Measurements from ENCODE around the gene DEXI.

Gene DEXI

DNA sequence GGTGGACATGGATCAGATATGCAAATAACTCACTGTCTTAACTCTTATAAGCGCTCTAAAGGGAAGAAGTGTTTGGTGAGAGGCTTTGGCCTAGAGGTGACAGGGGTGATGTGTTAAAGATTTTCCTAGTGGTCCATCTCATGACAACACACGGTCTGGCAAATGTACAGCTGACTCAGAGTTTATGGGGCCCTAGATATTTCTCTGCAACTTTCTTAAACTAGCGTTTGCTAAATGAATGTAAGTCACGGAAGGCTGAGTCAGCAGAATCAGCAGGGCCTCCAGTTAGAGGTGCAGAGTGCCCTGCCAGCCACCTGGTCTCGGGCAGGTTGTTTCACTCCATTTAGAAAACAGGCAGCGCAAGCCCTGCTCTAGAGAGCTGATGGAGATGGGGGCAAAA is 42.2 kb upstream of the DEXI start:
- CTCF ChIA-PET = interaction anchor here (1.1 kb wide), 1 partner anchor 271 kb away, joined by 4 read pairs; the partner anchor contains the start of gene SOCS1
- DNase-seq (ENCODE audit: extremely low spot score) = no peak
- POLR2A ChIA-PET = interaction anchor here (0.9 kb wide), 1 partner anchor 42 kb away, joined by 3 read pairs; the partner anchor contains the start of gene DEXI
- TF ChIP-seq ARNT (IDR thresholded peaks at IDR 0.05) = no peak
- TF ChIP-seq BHLHE40 (IDR thresholded peaks at IDR 0.05; ENCODE audit: borderline replicate concordance) = no peak
- no peak for TF ChIP-seq NFRKB (IDR thresholded peaks at IDR 0.05)
- no peak for TF ChIP-seq ELF4 (IDR thresholded peaks at IDR 0.05)
- no peak for TF ChIP-seq CTBP1 (IDR thresholded peaks at IDR 0.05; ENCODE audit: borderline replicate concordance)
- TF ChIP-seq SUZ12 (IDR thresholded peaks at IDR 0.05) = no peak
- TF ChIP-seq FOXM1 (IDR thresholded peaks at IDR 0.05; ENCODE audit: borderline replicate concordance) = no peak
- no peak for TF ChIP-seq SP1 (IDR thresholded peaks at IDR 0.05)
- TF ChIP-seq, protein P1, sequence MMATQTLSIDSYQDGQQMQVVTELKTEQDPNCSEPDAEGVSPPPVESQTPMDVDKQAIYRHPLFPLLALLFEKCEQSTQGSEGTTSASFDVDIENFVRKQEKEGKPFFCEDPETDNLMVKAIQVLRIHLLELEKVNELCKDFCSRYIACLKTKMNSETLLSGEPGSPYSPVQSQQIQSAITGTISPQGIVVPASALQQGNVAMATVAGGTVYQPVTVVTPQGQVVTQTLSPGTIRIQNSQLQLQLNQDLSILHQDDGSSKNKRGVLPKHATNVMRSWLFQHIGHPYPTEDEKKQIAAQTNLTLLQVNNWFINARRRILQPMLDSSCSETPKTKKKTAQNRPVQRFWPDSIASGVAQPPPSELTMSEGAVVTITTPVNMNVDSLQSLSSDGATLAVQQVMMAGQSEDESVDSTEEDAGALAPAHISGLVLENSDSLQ (IDR thresholded peaks at IDR 0.05) = no peak
- TF ChIP-seq FOXA1 (IDR thresholded peaks at IDR 0.05) = no peak

DNA sequence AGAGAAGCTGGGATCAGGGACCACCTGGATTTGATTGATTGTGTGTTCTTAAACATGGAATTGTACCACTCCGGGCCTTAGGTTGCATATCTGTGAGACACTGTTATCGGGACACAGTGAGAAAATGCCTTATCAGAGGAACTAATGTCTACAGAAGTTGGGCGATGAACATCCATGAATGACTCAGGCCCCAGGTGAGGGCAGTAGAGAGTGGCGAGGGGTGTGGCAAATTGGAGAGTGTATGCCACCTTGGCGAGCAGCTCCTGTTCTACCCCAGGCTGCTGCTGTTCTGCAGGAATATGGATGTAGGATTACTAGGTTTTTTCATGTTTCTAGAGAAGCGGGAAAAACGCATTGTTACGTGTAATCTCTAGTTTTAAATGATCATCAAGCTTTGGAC is 40.9 kb upstream of the DEXI start:
- DNase-seq (ENCODE audit: extremely low spot score) = no peak
- POLR2A ChIA-PET = interaction anchor here (1.0 kb wide), 1 partner anchor 273 kb away, joined by 3 read pairs; the partner anchor contains the start of gene SOCS1
- TF ChIP-seq NFRKB (IDR thresholded peaks at IDR 0.05) (no peak), ARNT (IDR thresholded peaks at IDR 0.05) (no peak), BHLHE40 (IDR thresholded peaks at IDR 0.05; ENCODE audit: borderline replicate concordance) (no peak), TARDBP (IDR thresholded peaks at IDR 0.05) (no peak), ELF4 (IDR thresholded peaks at IDR 0.05) (no peak), FOXA1 (IDR thresholded peaks at IDR 0.05) (no peak), SP1 (IDR thresholded peaks at IDR 0.05) (no peak)
- TF ChIP-seq, protein P1 (IDR thresholded peaks at IDR 0.05) = no peak
- CTCF ChIA-PET = interaction anchor here (0.6 to 1.1 kb wide), 4 partner anchors 12 to 404 kb away, joined by 3 to 4 read pairs (median 4); partner anchors contain the start of gene SOCS1

DNA sequence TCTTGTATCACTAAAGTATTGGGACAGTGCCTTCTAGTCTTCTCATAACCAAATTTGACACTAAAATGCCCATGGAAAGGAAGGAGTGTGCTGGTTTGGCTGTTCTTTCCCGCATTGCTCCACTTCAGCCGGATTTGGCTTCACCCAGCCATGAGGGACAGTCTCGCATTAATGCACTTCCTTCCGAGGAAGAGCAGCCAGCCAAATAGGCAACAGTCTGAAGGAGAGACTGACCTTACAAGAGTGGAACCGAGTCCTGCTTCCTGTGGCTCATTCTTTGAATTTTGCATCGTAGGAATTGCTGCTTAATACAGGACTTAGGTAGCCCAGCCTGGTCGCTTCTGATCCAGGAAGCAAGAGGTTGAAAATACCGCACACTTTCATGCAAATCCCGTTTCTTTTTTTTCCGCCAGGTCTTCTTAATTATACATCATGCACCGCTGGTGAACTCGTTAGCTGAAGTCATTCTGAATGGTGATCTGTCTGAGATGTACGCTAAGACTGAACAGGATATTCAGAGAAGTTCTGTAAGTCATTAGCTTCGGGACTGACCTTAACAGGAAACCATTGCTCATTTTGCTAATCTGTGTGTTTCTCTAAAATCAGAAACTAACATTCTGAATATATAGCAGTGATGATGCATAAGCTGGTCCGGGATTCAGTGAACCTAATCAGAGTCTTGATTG is 40.3 kb upstream of the DEXI start:
- POLR2A ChIA-PET = no interaction called here
- DNase-seq (ENCODE audit: extremely low spot score) = no peak
- TF ChIP-seq NFRKB (IDR thresholded peaks at IDR 0.05) (no peak), ELF4 (IDR thresholded peaks at IDR 0.05) (no peak), TARDBP (IDR thresholded peaks at IDR 0.05) (no peak), SUZ12 (IDR thresholded peaks at IDR 0.05) (no peak), FOXA1 (IDR thresholded peaks at IDR 0.05) (no peak), ARNT (IDR thresholded peaks at IDR 0.05) (no peak)
- TF ChIP-seq, protein P1 (IDR thresholded peaks at IDR 0.05) = no peak
- CTCF ChIA-PET = interaction anchor here (0.7 kb wide), 1 partner anchor 126 kb away, joined by 3 read pairs; no protein-coding TSS in a partner anchor

DNA sequence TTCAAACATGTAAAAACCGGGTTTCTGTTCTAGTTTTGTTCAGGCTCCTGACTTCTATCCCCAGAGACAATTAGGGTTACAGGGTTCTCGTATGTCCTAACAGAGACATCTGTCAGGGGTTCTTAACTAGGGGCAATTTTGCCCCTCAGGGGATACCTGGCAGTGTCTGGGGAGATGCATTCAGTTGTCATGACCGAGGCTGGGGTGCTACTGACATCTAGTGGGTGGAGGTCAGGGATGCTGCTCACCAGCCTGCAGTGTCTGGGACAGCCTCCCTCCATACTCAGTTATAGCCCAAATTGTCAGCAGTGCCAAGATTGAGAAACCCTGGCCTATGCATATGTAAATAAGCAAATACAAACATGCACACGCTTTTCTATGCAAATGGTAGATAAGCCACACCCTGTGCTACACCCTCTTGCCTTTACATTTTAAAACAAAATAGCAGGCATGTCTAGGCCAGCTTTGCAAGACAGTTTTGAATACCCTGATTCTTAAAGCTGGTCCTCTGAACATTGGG is 39.5 kb upstream of the DEXI start:
- ChIA-PET CTCF (interaction anchor here (0.7 kb wide), 1 partner anchor 127 kb away, joined by 3 read pairs; no protein-coding TSS in a partner anchor), POLR2A (no interaction called here)
- TF ChIP-seq SP1 (IDR thresholded peaks at IDR 0.05) (no peak), FOXM1 (IDR thresholded peaks at IDR 0.05; ENCODE audit: borderline replicate concordance) (no peak), L3MBTL2 (conservative IDR thresholded peaks at IDR 0.05) (no peak), LEF1 (IDR thresholded peaks at IDR 0.05; ENCODE audit: borderline replicate concordance) (no peak), HDGF (IDR thresholded peaks at IDR 0.05; ENCODE audit: borderline replicate concordance) (no peak), CTBP1 (IDR thresholded peaks at IDR 0.05; ENCODE audit: borderline replicate concordance) (no peak), FOXA1 (IDR thresholded peaks at IDR 0.05) (no peak), ARNT (IDR thresholded peaks at IDR 0.05) (no peak)
- TF ChIP-seq, protein P1 (IDR thresholded peaks at IDR 0.05) = no peak
- DNase-seq (ENCODE audit: extremely low spot score) = peak; percentile 32

DNA sequence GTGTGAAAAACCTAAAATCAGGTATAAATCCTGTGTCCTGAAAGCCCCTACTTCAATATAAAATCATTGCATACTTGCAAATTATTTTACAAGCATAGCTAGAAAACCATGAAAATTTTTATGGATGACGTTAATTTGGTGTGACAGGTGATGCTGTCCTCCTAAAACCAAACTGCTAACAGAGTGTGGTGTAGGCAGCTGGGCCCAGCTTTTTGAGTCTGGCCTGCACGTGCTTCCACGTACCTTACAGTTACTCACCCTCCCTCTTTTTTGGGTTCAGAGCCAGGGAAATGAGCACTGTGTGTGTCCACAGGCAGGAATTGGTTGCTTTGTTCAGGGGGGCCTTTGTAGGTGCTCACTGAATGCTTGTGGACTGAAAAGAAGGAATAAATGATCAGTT is 38.5 kb upstream of the DEXI start:
- TF ChIP-seq ELF4 (IDR thresholded peaks at IDR 0.05) (no peak), FOXA1 (IDR thresholded peaks at IDR 0.05) (no peak), FOXK2 (IDR thresholded peaks at IDR 0.05) (no peak), SP1 (IDR thresholded peaks at IDR 0.05) (no peak)
- CTCF ChIA-PET = no interaction called here
- no peak for DNase-seq (ENCODE audit: extremely low spot score)
- POLR2A ChIA-PET = no interaction called here

DNA sequence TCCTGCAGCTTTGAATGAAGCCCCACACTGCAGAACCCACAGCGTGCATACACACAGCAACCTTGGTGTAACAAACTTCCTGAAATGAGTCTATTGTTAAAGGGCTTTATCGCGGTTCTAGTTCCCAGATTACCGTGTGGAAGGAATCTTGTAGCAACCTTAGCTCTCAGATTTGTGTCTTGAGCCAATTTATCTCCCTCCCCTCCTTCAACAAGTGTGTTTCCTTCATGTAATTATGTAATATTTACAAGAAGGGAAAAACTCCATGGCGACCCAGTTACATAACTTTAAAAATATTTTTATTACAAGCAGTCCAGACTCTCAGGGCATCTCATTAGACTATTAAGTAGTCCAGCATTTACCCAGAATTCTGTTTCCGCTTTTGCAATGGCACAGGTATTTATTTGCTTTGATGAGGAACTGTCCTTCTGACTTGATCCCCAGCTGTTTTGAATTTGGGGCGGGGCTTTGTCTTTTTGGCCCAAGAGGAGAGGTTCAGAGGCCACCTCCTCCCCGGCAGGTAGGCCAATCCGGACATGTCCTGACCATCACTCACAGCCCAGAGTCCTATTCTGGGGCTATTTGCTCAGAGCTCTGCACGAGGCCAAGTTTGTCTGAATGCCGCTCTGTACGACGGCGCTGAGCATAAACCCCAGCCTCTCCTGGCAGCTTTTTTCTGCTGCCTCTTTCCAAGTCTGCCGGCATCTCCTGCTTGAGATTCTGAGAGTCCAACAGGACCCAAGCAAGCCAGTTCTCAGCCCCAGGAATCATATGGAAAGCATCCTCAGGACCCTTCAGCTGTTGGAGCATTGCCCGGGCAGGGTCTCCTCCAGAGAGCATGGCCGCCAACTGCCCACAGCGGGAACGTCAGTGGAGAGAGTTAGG is 37.7 kb upstream of the DEXI start:
- ChIA-PET POLR2A (no interaction called here), CTCF (no interaction called here)
- TF ChIP-seq, protein P1 (IDR thresholded peaks at IDR 0.05) = no peak
- no peak for TF ChIP-seq ZNF384 (IDR thresholded peaks at IDR 0.05)
- no peak for TF ChIP-seq CTBP1 (IDR thresholded peaks at IDR 0.05; ENCODE audit: borderline replicate concordance)
- no peak for TF ChIP-seq FOXA1 (IDR thresholded peaks at IDR 0.05)
- no peak for TF ChIP-seq FOXK2 (IDR thresholded peaks at IDR 0.05)
- TF ChIP-seq SUZ12 (IDR thresholded peaks at IDR 0.05) = no peak
- TF ChIP-seq FOXM1 (IDR thresholded peaks at IDR 0.05; ENCODE audit: borderline replicate concordance) = no peak
- TF ChIP-seq TARDBP (IDR thresholded peaks at IDR 0.05) = no peak
- no peak for TF ChIP-seq NFRKB (IDR thresholded peaks at IDR 0.05)
- no peak for TF ChIP-seq BHLHE40 (IDR thresholded peaks at IDR 0.05; ENCODE audit: borderline replicate concordance)
- no peak for TF ChIP-seq HDGF (IDR thresholded peaks at IDR 0.05; ENCODE audit: borderline replicate concordance)
- TF ChIP-seq L3MBTL2 (conservative IDR thresholded peaks at IDR 0.05) = no peak
- TF ChIP-seq ARNT (IDR thresholded peaks at IDR 0.05) = no peak
- TF ChIP-seq LEF1 (IDR thresholded peaks at IDR 0.05; ENCODE audit: borderline replicate concordance) = no peak
- no peak for TF ChIP-seq ELF4 (IDR thresholded peaks at IDR 0.05)
- TF ChIP-seq SP1 (IDR thresholded peaks at IDR 0.05) = no peak
- no peak for DNase-seq (ENCODE audit: extremely low spot score)
